HL-60 (cell line): ENCODE measurements around the gene C2CD4D.

Experiments
- DNase-seq, 2 experiments: peaks; one replicate each; pipeline ENCODE4 v3.0.0-alpha.2; 2010 to 2020; ENCODE audit warnings: low read depth in 1 of 2, low spot score in 1 of 2
- H3K27ac ChIP-seq: fragments of 250-450 bp; sonication (Bioruptor Pico); replicated peaks from 2 replicates; pipeline ENCODE4 v1.5.1; 2020; ENCODE audit warnings: mild to moderate bottlenecking, moderate library complexity
- H3K27me3 ChIP-seq: fragments of 250-450 bp; sonication (Bioruptor Pico); 2 replicates; pipeline ENCODE4 v1.5.1; 2021; ENCODE audit warnings: mild to moderate bottlenecking, moderate library complexity; ENCODE audit not compliant: insufficient read depth, poor library complexity, severe bottlenecking
- H3K4me3 ChIP-seq: replicated peaks from 2 replicates; pipeline ENCODE4 v1.5.1; 2011; ENCODE audit warnings: mild to moderate bottlenecking, control low read depth, low read length; ENCODE audit not compliant: insufficient read depth
- CTCF ChIP-seq: IDR thresholded peaks from one replicate; pipeline ENCODE4 v1.5.1; 2011; ENCODE audit warnings: low read length, control low read depth, inconsistent platforms; ENCODE audit not compliant: insufficient read depth
- GABPA ChIP-seq: IDR thresholded peaks from 2 replicates; pipeline ENCODE4 v1.6.1; 2012; ENCODE audit warnings: low read depth
- POLR2AphosphoS5 ChIP-seq: IDR thresholded peaks from 2 replicates; pipeline ENCODE4 v1.6.1; 2012; ENCODE audit warnings: low read depth
- REST ChIP-seq: IDR thresholded peaks from 2 replicates; pipeline ENCODE4 v1.6.1; 2012; ENCODE audit warnings: low read depth; ENCODE audit not compliant: insufficient replicate concordance
- SPI1 ChIP-seq: IDR thresholded peaks from 2 replicates; pipeline ENCODE4 v1.6.1; 2012; ENCODE audit warnings: low read depth, mild to moderate bottlenecking, borderline replicate concordance

The C2CD4D gene

DNA sequence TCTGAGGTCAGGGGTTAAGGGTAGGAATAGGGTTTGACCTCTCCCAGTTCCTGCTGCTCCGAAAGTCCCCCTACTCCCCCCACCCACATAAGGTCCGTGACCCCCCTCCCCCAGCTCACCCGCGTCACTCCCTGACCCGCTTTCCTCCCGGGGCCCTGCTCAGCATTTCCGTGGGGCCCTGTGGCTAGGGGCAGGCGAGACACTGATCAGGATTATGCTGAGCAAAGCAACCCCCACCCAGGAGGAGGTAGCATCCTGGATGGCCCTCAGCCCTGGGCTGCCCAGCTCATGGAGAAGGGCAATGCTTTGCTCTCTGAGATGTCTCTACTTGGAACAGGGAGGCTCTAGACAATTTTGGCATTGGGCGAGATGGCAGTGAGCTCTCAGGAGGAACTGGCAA, 11.8 kb downstream of the C2CD4D start:
- Histone ChIP-seq H3K4me3 (no peak overlapping the region), H3K27ac (no peak overlapping the region), H3K27me3 (no peaks in the 10 kb centered on the region)
- no peak for DNase-seq
- no peak for TF ChIP-seq SPI1
- TF ChIP-seq REST: no peak
- no peak for TF ChIP-seq GABPA
- no peak for TF ChIP-seq CTCF

- no peak for TF ChIP-seq POLR2AphosphoS5
- TF ChIP-seq GABPA: no peak
- no peak for TF ChIP-seq CTCF
- TF ChIP-seq REST: no peak
- TF ChIP-seq SPI1: no peak
- Histone ChIP-seq H3K27me3 (no peaks in the 10 kb centered on the region), H3K4me3 (no peak overlapping the region), H3K27ac (no peak overlapping the region)
- DNase-seq: no peak
Measured at GRCh38 chr1:151825751-151826660, 13.6 kb downstream of the C2CD4D start.

- no peak for DNase-seq
- Histone ChIP-seq H3K27me3 (no peaks in the 10 kb centered on the region), H3K27ac (no peak overlapping the region), H3K4me3 (no peak overlapping the region)
- TF ChIP-seq GABPA (no peak), REST (no peak), SPI1 (no peak), POLR2AphosphoS5 (no peak), CTCF (no peak)
Measured at GRCh38 chr1:151825204-151825603, 14.4 kb downstream of the C2CD4D start.
